ENCODE measurements around the gene GALNT13. TPM values are rescaled to one million over a fixed set of nuclear protein-coding genes. Genes with fewer than 3 reads are reported as not detected.

The GALNT13 gene
- total and polyA plus RNA-seq, 2 of the 13 experiments (the other 11 are each of a cell fraction or from before 2014, with no cell fraction given), result 1.3 to 5.0 TPM

DNA sequence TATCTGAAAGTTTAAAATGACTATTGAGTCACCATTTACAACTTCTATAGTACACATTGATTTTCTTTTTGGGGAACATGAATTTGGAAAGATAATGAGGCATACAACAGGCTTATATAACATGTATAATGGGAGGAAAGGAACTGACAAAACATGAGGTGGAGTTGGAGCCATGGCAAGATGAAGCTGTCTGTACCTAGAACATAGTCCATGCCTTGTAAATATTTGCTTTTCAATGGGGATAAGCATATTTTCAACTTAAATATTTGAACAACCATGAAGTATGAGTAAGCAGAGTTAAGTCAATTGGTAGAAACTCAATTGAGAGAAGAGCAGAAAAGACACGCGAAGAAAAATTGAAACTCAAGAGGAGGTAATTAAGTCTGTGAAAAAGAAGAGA lies 37.1 kb upstream of the GALNT13 start (continued):
- 0 out of 2 replicates have a peak, but pooled peaks have one; percentile 40 for TF ChIP-seq HBP1 (CRISPR knock-in tag; IDR thresholded peaks at IDR 0.05; ENCODE audit: low read depth)
- TF ChIP-seq MED1 (CRISPR knock-in tag; IDR thresholded peaks at IDR 0.05), result 0 out of 2 replicates have a peak, but pooled peaks have one; percentile 24
- TF ChIP-seq RXRB (CRISPR knock-in tag; IDR thresholded peaks at IDR 0.05; ENCODE audit: borderline replicate concordance), result peak; percentile 50; the same call in 1 of the 2 replicates
- TF ChIP-seq ATF3 (CRISPR knock-in tag; IDR thresholded peaks at IDR 0.05), result no peak
- no peak for TF ChIP-seq ZBTB42 (CRISPR knock-in tag; IDR thresholded peaks at IDR 0.05)
- TF ChIP-seq SALL1 (CRISPR knock-in tag; IDR thresholded peaks at IDR 0.05), result peak; percentile 56; the same call in 1 of the 2 replicates
- peak; percentile 74; the same call in 1 of the 2 replicates for TF ChIP-seq MIXL1 (CRISPR knock-in tag; IDR thresholded peaks at IDR 0.05)
- TF ChIP-seq NFE2L2 (IDR thresholded peaks at IDR 0.05; ENCODE audit: low read length), result peak; percentile 41; the same call in 1 of the 2 replicates
- TF ChIP-seq SMARCC2 (IDR thresholded peaks at IDR 0.05), result 0 out of 2 replicates have a peak, but pooled peaks have one; percentile 54
- TF ChIP-seq, protein P1, sequence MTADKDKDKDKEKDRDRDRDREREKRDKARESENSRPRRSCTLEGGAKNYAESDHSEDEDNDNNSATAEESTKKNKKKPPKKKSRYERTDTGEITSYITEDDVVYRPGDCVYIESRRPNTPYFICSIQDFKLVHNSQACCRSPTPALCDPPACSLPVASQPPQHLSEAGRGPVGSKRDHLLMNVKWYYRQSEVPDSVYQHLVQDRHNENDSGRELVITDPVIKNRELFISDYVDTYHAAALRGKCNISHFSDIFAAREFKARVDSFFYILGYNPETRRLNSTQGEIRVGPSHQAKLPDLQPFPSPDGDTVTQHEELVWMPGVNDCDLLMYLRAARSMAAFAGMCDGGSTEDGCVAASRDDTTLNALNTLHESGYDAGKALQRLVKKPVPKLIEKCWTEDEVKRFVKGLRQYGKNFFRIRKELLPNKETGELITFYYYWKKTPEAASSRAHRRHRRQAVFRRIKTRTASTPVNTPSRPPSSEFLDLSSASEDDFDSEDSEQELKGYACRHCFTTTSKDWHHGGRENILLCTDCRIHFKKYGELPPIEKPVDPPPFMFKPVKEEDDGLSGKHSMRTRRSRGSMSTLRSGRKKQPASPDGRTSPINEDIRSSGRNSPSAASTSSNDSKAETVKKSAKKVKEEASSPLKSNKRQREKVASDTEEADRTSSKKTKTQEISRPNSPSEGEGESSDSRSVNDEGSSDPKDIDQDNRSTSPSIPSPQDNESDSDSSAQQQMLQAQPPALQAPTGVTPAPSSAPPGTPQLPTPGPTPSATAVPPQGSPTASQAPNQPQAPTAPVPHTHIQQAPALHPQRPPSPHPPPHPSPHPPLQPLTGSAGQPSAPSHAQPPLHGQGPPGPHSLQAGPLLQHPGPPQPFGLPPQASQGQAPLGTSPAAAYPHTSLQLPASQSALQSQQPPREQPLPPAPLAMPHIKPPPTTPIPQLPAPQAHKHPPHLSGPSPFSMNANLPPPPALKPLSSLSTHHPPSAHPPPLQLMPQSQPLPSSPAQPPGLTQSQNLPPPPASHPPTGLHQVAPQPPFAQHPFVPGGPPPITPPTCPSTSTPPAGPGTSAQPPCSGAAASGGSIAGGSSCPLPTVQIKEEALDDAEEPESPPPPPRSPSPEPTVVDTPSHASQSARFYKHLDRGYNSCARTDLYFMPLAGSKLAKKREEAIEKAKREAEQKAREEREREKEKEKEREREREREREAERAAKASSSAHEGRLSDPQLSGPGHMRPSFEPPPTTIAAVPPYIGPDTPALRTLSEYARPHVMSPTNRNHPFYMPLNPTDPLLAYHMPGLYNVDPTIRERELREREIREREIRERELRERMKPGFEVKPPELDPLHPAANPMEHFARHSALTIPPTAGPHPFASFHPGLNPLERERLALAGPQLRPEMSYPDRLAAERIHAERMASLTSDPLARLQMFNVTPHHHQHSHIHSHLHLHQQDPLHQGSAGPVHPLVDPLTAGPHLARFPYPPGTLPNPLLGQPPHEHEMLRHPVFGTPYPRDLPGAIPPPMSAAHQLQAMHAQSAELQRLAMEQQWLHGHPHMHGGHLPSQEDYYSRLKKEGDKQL (CRISPR knock-in tag; IDR thresholded peaks at IDR 0.05; ENCODE audit: low read depth), result peak; percentile 71; the same call in 1 of the 2 replicates
- TF ChIP-seq ATF1 (CRISPR knock-in tag; IDR thresholded peaks at IDR 0.05), result peak; percentile 37; the same call in 1 of the 2 replicates
- TF ChIP-seq NCOA2 (CRISPR knock-in tag; IDR thresholded peaks at IDR 0.05), result peak; percentile 52; the same call in 1 of the 2 replicates
- peak; percentile 54; the same call in 1 of the 2 replicates for TF ChIP-seq WIZ (CRISPR knock-in tag; IDR thresholded peaks at IDR 0.05)
- TF ChIP-seq SMAD3 (CRISPR knock-in tag; IDR thresholded peaks at IDR 0.05), result 0 out of 2 replicates have a peak, but pooled peaks have one; percentile 33
- TF ChIP-seq SOX13 (IDR thresholded peaks at IDR 0.05), result no peak
- peak in 1 of 2 experiments; percentile 58; a peak in 1 of 4 replicates for TF ChIP-seq SOX13 (CRISPR knock-in tag; conservative IDR thresholded peaks at IDR 0.05 in 1 of 2, IDR thresholded peaks at IDR 0.05 in 1 of 2)
- TF ChIP-seq FOXJ3 (CRISPR knock-in tag; IDR thresholded peaks at IDR 0.05; ENCODE audit: borderline replicate concordance), result peak; percentile 65; the same call in 1 of the 2 replicates
- TF ChIP-seq KLF16 (CRISPR knock-in tag; IDR thresholded peaks at IDR 0.05), result 0 out of 4 replicates have a peak, but pooled peaks of 1 of the 2 experiments have one; percentile 22
